Endothelial cell of umbilical vein (primary cell): ENCODE measurements around the gene KRT6A. TPM values are rescaled to one million over a fixed set of nuclear protein-coding genes. Genes with fewer than 3 reads are reported as not detected.

Experiments
- BruUV-seq: library from RNA; stranded (reverse); fragments of 400-500 nt; replicated peaks from 2 replicates; lab custom pipeline; 2021; lab: Mats Ljungman, UMichigan
- CTCF ChIA-PET: fragments of 300-600, 350-600 bp; sonication (Branson Sonifier 250); formaldehyde crosslinking; loops from one replicate; lab custom pipeline; 2021; ENCODE audit warnings: antibody characterized with exemption, inconsistent platforms; lab: Charles Lee
- POLR2A ChIA-PET: fragments of 300-600, 350-600 bp; sonication (Branson Sonifier 250); formaldehyde crosslinking; loops from one replicate; lab custom pipeline; 2021; ENCODE audit warnings: antibody characterized with exemption, inconsistent platforms; lab: Charles Lee
- DNase-seq: peaks from one replicate; pipeline ENCODE4 v3.0.0-alpha.2; 2011; ENCODE audit warnings: low read depth, low spot score
- FAIRE-seq: peaks from 2 replicates; lab custom pipeline; 2011; peaks lifted over from hg19 to GRCh38; lab: Jason Lieb, UNC
- H2AFZ ChIP-seq: 2 replicates; pipeline ENCODE4 v1.6.0; 2012; ENCODE audit warnings: low read depth, low read length, control low read depth, inconsistent platforms
- H3K27ac ChIP-seq: 2 replicates; pipeline ENCODE4 v1.5.1; 2011; ENCODE audit warnings: low read depth, mild to moderate bottlenecking, control low read depth, low read length, moderate library complexity; ENCODE audit not compliant: insufficient read depth
- H3K27me3 ChIP-seq, 2 experiments: 2 replicates each; pipeline versions ENCODE4 v1.6.0 to v1.6.1; 2011; ENCODE audit warnings: low read length in 2 of 2, mixed read lengths in 1 of 2; ENCODE audit not compliant: control insufficient read depth in 2 of 2, insufficient read depth in 2 of 2
- H3K36me3 ChIP-seq, 2 experiments: 2 replicates in 1 of 2; 3 replicates in 1 of 2; pipeline ENCODE4 v1.5.1; 2011; ENCODE audit warnings: low read length in 2 of 2, mild to moderate bottlenecking in 1 of 2, moderate library complexity in 1 of 2; ENCODE audit not compliant: control insufficient read depth in 2 of 2, insufficient read depth in 2 of 2; ENCODE audit errors: extremely low read depth in 1 of 2
- H3K4me1 ChIP-seq: 3 replicates; pipeline ENCODE4 v1.5.1; 2011; ENCODE audit warnings: mild to moderate bottlenecking, low read length; ENCODE audit not compliant: control insufficient read depth, insufficient read depth; ENCODE audit errors: extremely low read depth
- H3K4me2 ChIP-seq: 2 replicates; pipeline ENCODE4 v1.6.1; 2011; ENCODE audit warnings: low read length, control low read depth, mixed read lengths; ENCODE audit not compliant: insufficient read depth
- H3K4me3 ChIP-seq, 3 experiments: fragments of 200-600 bp in 1 of 3; sonication (generic), shearing (Covaris generic) in 1 of 3; replicated peaks in 1 of 3; 2 replicates each; pipeline ENCODE4 v1.5.1; 2011 to 2016; ENCODE audit warnings: control low read depth in 3 of 3, low read length in 3 of 3, mild to moderate bottlenecking in 2 of 3, inconsistent platforms in 1 of 3, low read depth in 1 of 3, moderate library complexity in 1 of 3; ENCODE audit not compliant: insufficient read depth in 1 of 3
- H3K79me2 ChIP-seq: 2 replicates; pipeline ENCODE4 v1.6.0; 2012; ENCODE audit warnings: low read length, inconsistent platforms; ENCODE audit not compliant: control insufficient read depth, insufficient read depth
- H3K9ac ChIP-seq: replicated peaks from 2 replicates; pipeline ENCODE3; 2011; ENCODE audit warnings: low read length, control low read depth; ENCODE audit not compliant: insufficient read depth; ENCODE audit errors: extremely low read depth
- H3K9me1 ChIP-seq: replicated peaks from 3 replicates; pipeline ENCODE4 v1.6.0; 2011; ENCODE audit warnings: mild to moderate bottlenecking, low read length; ENCODE audit not compliant: control insufficient read depth, insufficient read depth; ENCODE audit errors: extremely low read depth
- H3K9me3 ChIP-seq: replicated peaks from 2 replicates; pipeline ENCODE4 v1.5.1; 2012; ENCODE audit warnings: low read length, inconsistent platforms; ENCODE audit not compliant: control insufficient read depth, insufficient read depth
- H4K20me1 ChIP-seq: replicated peaks from 2 replicates; pipeline ENCODE3; 2011; ENCODE audit warnings: mild to moderate bottlenecking, low read length; ENCODE audit not compliant: control insufficient read depth, insufficient read depth; ENCODE audit errors: extremely low read depth
- CTCF ChIP-seq, 2 donors: IDR thresholded peaks; 1 replicate in 1 of 2; 2 replicates in 1 of 2; pipeline ENCODE4 v1.5.1; 2011; ENCODE audit warnings: low read length in 2 of 2, mild to moderate bottlenecking in 2 of 2, moderate library complexity in 2 of 2, control low read depth in 1 of 2, inconsistent platforms in 1 of 2, low read depth in 1 of 2; ENCODE audit not compliant: insufficient read depth in 1 of 2; ENCODE audit errors: extremely low read depth in 1 of 2
- EZH2 ChIP-seq: IDR thresholded peaks from 2 replicates; pipeline ENCODE4 v1.6.1; 2012; ENCODE audit warnings: borderline replicate concordance, low read depth, mild to moderate bottlenecking, moderate library complexity, low read length, inconsistent platforms; ENCODE audit not compliant: severe bottlenecking
- FOS ChIP-seq: IDR thresholded peaks from 2 replicates; pipeline ENCODE4 v1.6.1; 2011; ENCODE audit warnings: mild to moderate bottlenecking, low read length, moderate library complexity, borderline replicate concordance; ENCODE audit not compliant: insufficient read depth
- GATA2 ChIP-seq: IDR thresholded peaks from 2 replicates; pipeline ENCODE4 v1.7.0; 2011; ENCODE audit warnings: low read depth, mild to moderate bottlenecking, moderate library complexity, mixed read lengths, low read length; ENCODE audit not compliant: insufficient read length, insufficient read depth
- JUN ChIP-seq: IDR thresholded peaks from 2 replicates; pipeline ENCODE4 v1.6.1; 2011; ENCODE audit warnings: borderline replicate concordance, low read depth; ENCODE audit not compliant: insufficient read length, insufficient read depth
- MAX ChIP-seq: IDR thresholded peaks from 2 replicates; pipeline ENCODE4 v1.6.1; 2011; ENCODE audit not compliant: insufficient read depth, insufficient read length
- MYC ChIP-seq: IDR thresholded peaks from one replicate; pipeline ENCODE4 v1.6.1; 2011; ENCODE audit warnings: mild to moderate bottlenecking, low read depth, low read length
- POLR2A ChIP-seq: IDR thresholded peaks from 2 replicates; pipeline ENCODE4 v1.6.1; 2012; ENCODE audit warnings: low read depth, mild to moderate bottlenecking, control low read depth, low read length
- POLR2AphosphoS5 ChIP-seq: IDR thresholded peaks from 2 replicates; pipeline ENCODE4 v1.6.1; 2012; ENCODE audit warnings: low read depth, mild to moderate bottlenecking, control low read depth, low read length, moderate library complexity; ENCODE audit not compliant: insufficient read depth
- dilution Hi-C: fragments of 300-500 bp; cut with MboI; formaldehyde crosslinking; loops from one replicate; pipeline ENCODE4 v1.15.0; 2019; ENCODE audit warnings: low sequenced_read_pairs; ENCODE audit not compliant: extremely low pct_ligation_motif_present
- intact Hi-C: fragments of 100-400 bp; cut with micrococcal nuclease; formaldehyde crosslinking; loops from one replicate; pipeline ENCODE4 v1.10.0; 2022
- polyA plus RNA-seq, 4 experiments: library from polyadenylated mRNA; depleted of rRNA in 3 of 4; stranded (reverse) in 3 of 4; unstranded in 1 of 4; fragments of >200 nt; gene quantifications; 2 replicates each; pipeline versions ENCODE4 v1.2.1 to v1.2.3, GENCODE V29; 2011 to 2012; ENCODE audit warnings: missing spikeins in 1 of 4
- total RNA-seq: library from RNA; stranded (reverse); gene quantifications from 2 replicates; pipeline ENCODE4 v1.2.3, GENCODE V29; 2021

KRT6A gene
- total and polyA plus RNA-seq, 2 donors (not counting 3 experiments of a cell fraction or from before 2014, with no cell fraction given): 0.64 TPM; not detected in 1

GRCh38 chr12:52487211-52487610, 5.8 kb downstream of the KRT6A start:
- no peaks in the 10 kb centered on the region for H4K20me1 ChIP-seq
- dilution Hi-C loops: no loop called here
- no peaks in the 10 kb centered on the region for H3K4me1 ChIP-seq
- H3K27me3 ChIP-seq: peaks cover 0 to 5% of the 10 kb centered on the region in 2 experiments
- H2AFZ ChIP-seq: no peak overlapping the region
- H3K4me2 ChIP-seq: no peak overlapping the region
- no peaks in the 10 kb centered on the region for H3K9me3 ChIP-seq
- no peak overlapping the region for H3K4me3 ChIP-seq
- intact Hi-C loops: no loop called here
- H3K79me2 ChIP-seq: no peaks in the 10 kb centered on the region
- H3K9ac ChIP-seq: no peak overlapping the region
- DNase-seq (no peak), FAIRE-seq (no peak)
- H3K27ac ChIP-seq: no peak overlapping the region
- no peaks in the 10 kb centered on the region for H3K9me1 ChIP-seq
- BruUV-seq: no TSS peak
- POLR2A ChIA-PET: no interaction called here
- CTCF ChIA-PET: no interaction called here
- TF ChIP-seq POLR2A (no peak), POLR2AphosphoS5 (no peak), GATA2 (no peak), JUN (no peak), MAX (no peak), FOS (no peak), CTCF (IDR thresholded peaks at IDR 0.05; ENCODE audit: extremely low read depth in 1 of 2, insufficient read depth in 1 of 2, low read depth in 1 of 2, low read length in 2 of 2) (no peak), EZH2 (no peak), MYC (no peak)
- no peaks in the 10 kb centered on the region for H3K36me3 ChIP-seq
